HL-60 (cell line): Measurements from ENCODE around the gene PTPN23.

Experiments used
- DNase-seq, 2 experiments: peaks; one replicate each; pipeline ENCODE4 v3.0.0-alpha.2; 2010 to 2020; ENCODE audit warnings: low read depth in 1 of 2, low spot score in 1 of 2
- H3K27ac ChIP-seq: fragments of 250-450 bp; sonication (Bioruptor Pico); replicated peaks from 2 replicates; pipeline ENCODE4 v1.5.1; 2020; ENCODE audit warnings: mild to moderate bottlenecking, moderate library complexity
- H3K27me3 ChIP-seq: fragments of 250-450 bp; sonication (Bioruptor Pico); 2 replicates; pipeline ENCODE4 v1.5.1; 2021; ENCODE audit warnings: mild to moderate bottlenecking, moderate library complexity; ENCODE audit not compliant: insufficient read depth, poor library complexity, severe bottlenecking
- H3K4me3 ChIP-seq: replicated peaks from 2 replicates; pipeline ENCODE4 v1.5.1; 2011; ENCODE audit warnings: mild to moderate bottlenecking, control low read depth, low read length; ENCODE audit not compliant: insufficient read depth
- CTCF ChIP-seq: IDR thresholded peaks from one replicate; pipeline ENCODE4 v1.5.1; 2011; ENCODE audit warnings: low read length, control low read depth, inconsistent platforms; ENCODE audit not compliant: insufficient read depth
- GABPA ChIP-seq: IDR thresholded peaks from 2 replicates; pipeline ENCODE4 v1.6.1; 2012; ENCODE audit warnings: low read depth
- POLR2AphosphoS5 ChIP-seq: IDR thresholded peaks from 2 replicates; pipeline ENCODE4 v1.6.1; 2012; ENCODE audit warnings: low read depth
- REST ChIP-seq: IDR thresholded peaks from 2 replicates; pipeline ENCODE4 v1.6.1; 2012; ENCODE audit warnings: low read depth; ENCODE audit not compliant: insufficient replicate concordance
- SPI1 ChIP-seq: IDR thresholded peaks from 2 replicates; pipeline ENCODE4 v1.6.1; 2012; ENCODE audit warnings: low read depth, mild to moderate bottlenecking, borderline replicate concordance

Gene PTPN23

GRCh38 chr3:47339951-47340350 lies 40.9 kb upstream of the PTPN23 start:
- DNase-seq = no peak
- Histone ChIP-seq H3K27ac (no peak overlapping the region), H3K4me3 (no peak overlapping the region), H3K27me3 (no peaks in the 10 kb centered on the region)
- TF ChIP-seq POLR2AphosphoS5 = no peak
- no peak for TF ChIP-seq GABPA
- no peak for TF ChIP-seq CTCF
- TF ChIP-seq REST = no peak
- TF ChIP-seq SPI1 = no peak

GRCh38 chr3:47340866-47341265 lies 40.0 kb upstream of the PTPN23 start:
- no peak overlapping the region for H3K4me3 ChIP-seq
- no peaks in the 10 kb centered on the region for H3K27me3 ChIP-seq
- TF ChIP-seq REST = no peak
- no peak for TF ChIP-seq POLR2AphosphoS5
- DNase-seq = no peak
- no peak overlapping the region for H3K27ac ChIP-seq

DNA sequence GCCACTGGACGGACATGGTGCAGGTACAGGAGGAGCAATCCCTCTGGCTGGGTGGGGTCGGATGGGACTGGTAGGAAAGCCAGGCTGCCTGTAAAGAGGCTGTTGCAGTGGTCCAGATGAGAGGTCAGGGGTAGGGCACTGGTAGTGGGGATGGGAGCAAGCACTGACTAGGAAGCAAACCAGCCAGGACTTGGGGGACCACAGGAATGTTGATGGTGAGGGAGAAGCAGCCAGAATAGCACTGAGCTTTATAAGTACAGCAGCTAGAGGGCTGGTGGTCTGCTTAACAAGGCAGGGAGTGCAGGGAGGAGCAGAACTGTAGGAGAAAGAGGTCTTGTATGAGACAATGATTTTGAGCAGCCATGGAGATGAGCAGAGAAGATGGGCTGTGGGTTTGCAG lies 38.7 kb upstream of the PTPN23 start:
- TF ChIP-seq REST (no peak), CTCF (no peak), SPI1 (no peak), POLR2AphosphoS5 (no peak), GABPA (no peak)
- no peak overlapping the region for H3K4me3 ChIP-seq

GRCh38 chr3:47342812-47343211 lies 38.0 kb upstream of the PTPN23 start:
- no peak overlapping the region for H3K27ac ChIP-seq
- TF ChIP-seq POLR2AphosphoS5 (no peak), CTCF (no peak), REST (no peak), SPI1 (no peak), GABPA (no peak)
- no peak overlapping the region for H3K4me3 ChIP-seq
- no peak for DNase-seq
- H3K27me3 ChIP-seq = no peaks in the 10 kb centered on the region

More for the DNA sequence above, 38.7 kb upstream of the PTPN23 start:
- Histone ChIP-seq H3K27ac (no peak overlapping the region), H3K27me3 (no peaks in the 10 kb centered on the region)
- no peak for DNase-seq
